ENCODE measurements around the gene ZDHHC16.
A peak's percentile ranks its signal among the peaks of the same experiment; 100 is the strongest.

ZDHHC16 gene

DNA sequence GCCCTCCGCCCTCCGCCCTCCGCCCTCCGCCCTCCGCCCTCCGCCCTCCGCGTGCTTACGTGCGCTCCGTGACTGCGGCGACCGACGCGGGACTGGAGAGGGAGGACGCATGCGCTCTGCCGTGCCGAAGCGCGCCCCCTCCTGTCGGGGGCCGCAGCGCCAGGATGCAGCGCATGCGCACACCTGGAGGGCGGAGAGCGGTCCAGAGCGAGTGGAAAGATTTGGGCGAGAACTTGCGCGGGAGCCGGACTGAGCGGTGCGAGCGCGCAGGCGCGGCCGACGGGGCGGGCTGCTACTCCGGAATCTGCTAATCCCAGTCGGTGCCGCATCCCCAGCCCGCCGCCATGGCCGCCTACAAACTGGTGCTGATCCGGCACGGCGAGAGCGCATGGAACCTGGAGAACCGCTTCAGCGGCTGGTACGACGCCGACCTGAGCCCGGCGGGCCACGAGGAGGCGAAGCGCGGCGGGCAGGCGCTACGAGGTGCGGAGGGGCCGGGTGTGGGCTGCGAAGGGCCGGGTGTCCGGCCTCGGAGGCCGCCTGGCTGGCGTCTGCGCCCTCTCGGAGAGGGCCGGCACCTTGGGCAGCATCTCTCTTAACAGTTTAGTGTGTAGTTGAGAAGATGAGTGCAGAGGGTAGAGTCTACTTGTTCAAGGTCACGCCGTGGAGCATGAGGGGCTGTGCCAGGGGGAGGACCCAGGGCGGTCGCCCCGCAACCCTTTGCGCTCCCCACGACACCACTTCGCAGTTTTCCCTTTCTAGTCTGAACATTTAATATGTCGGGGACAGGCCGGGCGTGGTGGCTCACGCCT is 19.8 kb upstream of the ZDHHC16 start, which contains the start of gene PGAM1:
Gene PGAM1, plus strand, starts transcription at position 228 of the 812 bp plus-strand sequence. Its CDS starts 117 bp downstream, at position 345.
- peak; percentile 93 for DNase-seq (ENCODE audit: extremely low read depth, low read depth)
- TF ChIP-seq, protein P1, sequence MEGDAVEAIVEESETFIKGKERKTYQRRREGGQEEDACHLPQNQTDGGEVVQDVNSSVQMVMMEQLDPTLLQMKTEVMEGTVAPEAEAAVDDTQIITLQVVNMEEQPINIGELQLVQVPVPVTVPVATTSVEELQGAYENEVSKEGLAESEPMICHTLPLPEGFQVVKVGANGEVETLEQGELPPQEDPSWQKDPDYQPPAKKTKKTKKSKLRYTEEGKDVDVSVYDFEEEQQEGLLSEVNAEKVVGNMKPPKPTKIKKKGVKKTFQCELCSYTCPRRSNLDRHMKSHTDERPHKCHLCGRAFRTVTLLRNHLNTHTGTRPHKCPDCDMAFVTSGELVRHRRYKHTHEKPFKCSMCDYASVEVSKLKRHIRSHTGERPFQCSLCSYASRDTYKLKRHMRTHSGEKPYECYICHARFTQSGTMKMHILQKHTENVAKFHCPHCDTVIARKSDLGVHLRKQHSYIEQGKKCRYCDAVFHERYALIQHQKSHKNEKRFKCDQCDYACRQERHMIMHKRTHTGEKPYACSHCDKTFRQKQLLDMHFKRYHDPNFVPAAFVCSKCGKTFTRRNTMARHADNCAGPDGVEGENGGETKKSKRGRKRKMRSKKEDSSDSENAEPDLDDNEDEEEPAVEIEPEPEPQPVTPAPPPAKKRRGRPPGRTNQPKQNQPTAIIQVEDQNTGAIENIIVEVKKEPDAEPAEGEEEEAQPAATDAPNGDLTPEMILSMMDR (IDR thresholded peaks at IDR 0.05; ENCODE audit: low read depth, low read length) = peak; percentile 71

DNA sequence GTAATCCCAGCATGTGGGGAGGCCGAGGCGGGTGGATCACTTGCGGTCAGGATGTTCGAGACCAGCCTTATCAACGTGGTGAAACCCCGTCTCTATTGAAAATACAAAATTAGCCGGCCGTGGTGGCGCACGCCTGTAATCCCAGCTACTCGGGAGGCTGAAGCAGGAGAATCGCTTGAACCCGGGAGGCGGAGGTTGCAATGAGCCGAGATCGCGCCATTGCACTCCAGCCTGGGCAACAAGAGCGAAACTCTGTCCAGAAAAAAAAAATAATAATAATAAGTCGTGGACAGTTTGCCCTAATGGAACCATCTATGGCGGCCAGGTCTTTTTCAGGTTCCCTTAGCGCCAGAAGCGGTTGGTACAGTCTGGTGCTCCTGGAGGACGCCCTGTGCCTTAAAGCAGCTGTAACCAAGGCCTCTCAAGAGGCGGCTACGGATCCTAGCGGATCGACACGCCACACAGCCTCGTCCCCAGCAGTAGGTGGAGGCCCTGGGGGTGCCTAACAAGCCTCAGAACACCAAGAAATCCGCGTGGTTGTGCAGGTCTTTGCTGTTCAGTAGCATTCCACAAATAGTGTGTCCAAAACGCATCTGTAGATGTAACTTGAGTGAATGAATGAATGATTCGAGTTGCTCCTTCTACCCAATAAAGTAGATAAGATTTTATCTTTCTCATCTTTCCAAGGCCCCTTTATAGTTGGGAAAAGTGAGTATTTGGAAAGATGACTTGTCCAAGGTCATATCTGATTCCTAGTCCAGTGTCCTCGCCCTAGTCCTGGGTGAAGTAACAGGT is 19.0 kb upstream of the ZDHHC16 start:
- no peak for DNase-seq (ENCODE audit: extremely low read depth, low read depth)
- TF ChIP-seq, protein P1 (IDR thresholded peaks at IDR 0.05; ENCODE audit: low read depth, low read length) = no peak

DNA sequence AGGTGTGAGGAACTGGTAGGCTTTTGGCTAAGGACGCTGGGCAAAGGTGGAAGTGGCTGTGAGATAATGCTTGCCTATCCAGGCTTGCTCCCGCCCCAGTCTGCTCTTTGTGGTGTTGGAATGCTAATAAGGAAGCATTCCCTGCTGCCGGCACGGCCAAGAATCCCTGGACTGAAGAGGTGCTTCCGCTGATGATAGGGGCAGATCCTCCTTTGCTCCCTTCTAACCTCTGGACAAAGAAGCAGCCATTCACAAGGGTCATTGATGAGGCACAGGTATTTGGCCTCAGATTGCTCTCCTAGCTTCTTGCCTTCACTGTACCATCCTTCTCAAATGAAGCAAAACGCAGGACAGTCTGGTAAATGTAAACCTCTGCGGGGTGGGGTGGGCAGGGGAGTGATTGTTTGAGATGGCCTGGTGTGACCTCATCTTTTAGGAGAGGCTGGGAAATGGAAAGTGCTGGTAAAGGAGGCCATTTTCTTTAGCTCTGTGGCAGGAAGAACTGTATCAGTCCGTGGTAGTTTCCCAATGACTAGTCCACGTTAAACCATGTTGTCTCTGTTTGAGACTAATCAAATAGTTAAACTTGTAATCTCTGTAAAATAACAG is 18.3 kb upstream of the ZDHHC16 start:
- DNase-seq (ENCODE audit: extremely low read depth, low read depth) = no peak
- TF ChIP-seq, protein P1 (IDR thresholded peaks at IDR 0.05; ENCODE audit: low read depth, low read length) = no peak

DNA sequence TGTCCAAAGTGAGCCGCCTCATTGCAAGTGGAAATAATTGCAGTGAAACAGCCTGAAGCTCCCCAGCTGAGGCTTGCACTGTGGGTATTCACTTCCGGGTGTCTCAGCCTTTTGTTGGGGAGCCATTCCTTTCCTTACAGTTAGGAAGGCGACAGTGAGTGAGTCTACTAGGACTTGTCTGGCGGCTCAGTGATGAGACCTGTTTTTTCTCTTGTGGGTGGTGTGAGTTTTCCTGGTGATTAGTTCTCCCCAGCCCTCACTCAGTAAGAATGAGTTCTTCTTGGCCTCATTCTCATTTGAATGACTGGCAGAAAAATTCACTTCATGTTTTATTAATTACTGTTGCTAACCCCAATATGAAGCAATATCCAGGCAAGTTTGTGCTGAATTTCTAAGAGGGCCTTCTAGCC is 17.4 kb upstream of the ZDHHC16 start:
- DNase-seq (ENCODE audit: extremely low read depth, low read depth) = no peak
- TF ChIP-seq, protein P1 (IDR thresholded peaks at IDR 0.05; ENCODE audit: low read depth, low read length) = no peak

DNA sequence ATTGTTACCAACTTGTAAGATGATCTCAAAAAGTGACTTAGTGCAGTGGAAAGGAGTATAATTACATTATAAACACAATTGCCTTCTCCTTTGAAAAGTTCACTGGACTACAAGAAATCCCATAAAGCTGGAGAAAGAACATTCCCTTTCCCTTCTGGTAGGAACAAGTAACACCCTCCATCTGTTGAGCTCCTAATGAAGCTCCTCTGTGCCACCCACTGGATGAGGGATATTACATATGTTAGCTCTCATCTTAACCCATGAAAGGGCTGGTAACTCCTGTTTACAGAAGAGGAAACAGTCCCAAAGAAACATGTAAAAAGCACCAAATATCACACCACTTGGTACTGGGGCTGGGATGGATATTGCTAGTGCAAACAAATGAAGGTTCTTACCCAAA is 11.9 kb upstream of the ZDHHC16 start:
- TF ChIP-seq, protein P1 (IDR thresholded peaks at IDR 0.05; ENCODE audit: low read depth, low read length) = no peak
- no peak for DNase-seq (ENCODE audit: extremely low read depth, low read depth)

DNA sequence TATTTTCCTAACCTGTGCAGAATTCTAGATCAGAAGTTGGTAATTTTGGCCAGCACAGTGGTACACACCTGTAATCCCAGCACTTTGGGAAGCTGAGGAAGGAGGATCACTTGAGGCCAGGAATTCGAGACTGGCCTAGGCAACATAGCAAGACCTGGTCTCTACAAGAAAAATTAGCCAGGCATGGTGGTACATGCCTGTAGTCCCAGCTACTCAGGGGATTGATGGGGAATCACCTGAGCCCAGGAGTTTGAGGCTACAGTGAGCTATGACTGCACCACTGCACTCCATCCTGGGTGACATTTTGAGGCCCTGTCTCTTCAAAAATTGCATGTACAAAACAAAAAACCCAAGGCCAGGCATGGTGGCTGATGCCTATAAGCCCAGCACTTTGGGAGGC is 11.4 kb upstream of the ZDHHC16 start:
- no peak for DNase-seq (ENCODE audit: extremely low read depth, low read depth)
- TF ChIP-seq, protein P1 (IDR thresholded peaks at IDR 0.05; ENCODE audit: low read depth, low read length) = no peak

Measured in AG09319 (cell line).